ENCODE results near the gene TC2N.
"Not testable (repeated sequence)": the region's sequence is repeated elsewhere in the genome, so short reads cannot be mapped to it uniquely, and the experiment has no call there.

Gene TC2N

GRCh38 chr14:91830777-91831176, 36.6 kb downstream of the TC2N start:
- DNase-seq, result no peak

- DNase-seq, result no peak
Observed at GRCh38 chr14:91829511-91829910, 37.8 kb downstream of the TC2N start.

GRCh38 chr14:91827746-91828145, 39.6 kb downstream of the TC2N start:
- DNase-seq, result no peak

GRCh38 chr14:91817566-91818325, 49.6 kb downstream of the TC2N start:
- peak in 1 of 5 donors; percentile 8 for DNase-seq

- DNase-seq, result no peak
Observed at GRCh38 chr14:91814317-91814716, 53.0 kb downstream of the TC2N start.

GRCh38 chr14:91810699-91811098, 56.6 kb downstream of the TC2N start:
- no peak for DNase-seq

- no peak for DNase-seq
Observed at GRCh38 chr14:91806716-91807115, 60.6 kb downstream of the TC2N start.

GRCh38 chr14:91806094-91806493, 61.2 kb downstream of the TC2N start:
- not testable (repeated sequence) for DNase-seq

- DNase-seq, result no peak
Observed at GRCh38 chr14:91805659-91806058, 61.7 kb downstream of the TC2N start.

- no peak for DNase-seq
Observed at GRCh38 chr14:91801358-91801757, 66.0 kb downstream of the TC2N start.

GRCh38 chr14:91796617-91797347, 70.6 kb downstream of the TC2N start:
- DNase-seq, result peak in 1 of 5 donors; percentile 3

- DNase-seq, result peak in 1 of 5 donors; percentile 27
Observed at GRCh38 chr14:91793704-91794103, 73.6 kb downstream of the TC2N start.

GRCh38 chr14:91786188-91786587, 81.1 kb downstream of the TC2N start:
- no peak for DNase-seq

GRCh38 chr14:91780452-91780851, 86.9 kb downstream of the TC2N start:
- no peak for DNase-seq

GRCh38 chr14:91778217-91778616, 89.1 kb downstream of the TC2N start:
- DNase-seq, result no peak

- DNase-seq, result no peak
Observed at GRCh38 chr14:91774140-91775096, 92.9 kb downstream of the TC2N start.

- DNase-seq, result no peak
Observed at GRCh38 chr14:91770185-91770584, 97.2 kb downstream of the TC2N start.

- DNase-seq, result no peak
Observed at GRCh38 chr14:91755570-91756295, 111.6 kb downstream of the TC2N start.

- no peak for DNase-seq
Observed at GRCh38 chr14:91754819-91755218, 112.5 kb downstream of the TC2N start.

GRCh38 chr14:91754185-91754584, 113.2 kb downstream of the TC2N start:
- DNase-seq, result no peak

- DNase-seq, result no peak
Observed at GRCh38 chr14:91753501-91754128, 113.7 kb downstream of the TC2N start.

GRCh38 chr14:91752961-91753360, 114.4 kb downstream of the TC2N start:
- DNase-seq, result no peak
